ENCODE results near the gene INTS12.

DNA sequence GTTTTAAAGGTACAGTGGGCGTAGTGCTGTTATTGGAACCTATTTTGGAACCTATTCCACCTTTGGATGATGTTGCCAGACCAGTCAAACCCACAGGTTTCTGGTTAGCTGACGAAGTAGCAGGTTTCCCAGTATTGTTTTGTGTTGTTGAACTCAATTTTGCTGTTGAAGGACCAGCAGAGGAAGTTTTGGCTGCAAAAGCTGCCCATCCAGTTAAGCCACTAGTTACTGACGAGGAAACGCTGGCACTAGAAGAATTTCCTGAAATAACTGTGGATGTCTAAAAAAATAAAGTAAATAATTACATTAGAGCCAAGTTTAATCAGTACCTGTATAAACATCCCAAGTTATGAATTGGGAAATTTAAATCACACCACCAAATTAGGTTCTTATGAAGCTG lies 25.5 kb downstream of the INTS12 start:
- TF ChIP-seq CTCF (IDR thresholded peaks at IDR 0.05) (no peak), POLR2A (IDR thresholded peaks at IDR 0.05) (no peak)

All from esophagus squamous epithelium (tissue), 4 donors.